Measurements from ENCODE around the gene ACBD7. TPM values are rescaled to one million over a fixed set of nuclear protein-coding genes. Genes with fewer than 3 reads are reported as not detected.

The ACBD7 gene
- total RNA-seq, 1 experiment from 2014 or later: 0.63 TPM

DNA sequence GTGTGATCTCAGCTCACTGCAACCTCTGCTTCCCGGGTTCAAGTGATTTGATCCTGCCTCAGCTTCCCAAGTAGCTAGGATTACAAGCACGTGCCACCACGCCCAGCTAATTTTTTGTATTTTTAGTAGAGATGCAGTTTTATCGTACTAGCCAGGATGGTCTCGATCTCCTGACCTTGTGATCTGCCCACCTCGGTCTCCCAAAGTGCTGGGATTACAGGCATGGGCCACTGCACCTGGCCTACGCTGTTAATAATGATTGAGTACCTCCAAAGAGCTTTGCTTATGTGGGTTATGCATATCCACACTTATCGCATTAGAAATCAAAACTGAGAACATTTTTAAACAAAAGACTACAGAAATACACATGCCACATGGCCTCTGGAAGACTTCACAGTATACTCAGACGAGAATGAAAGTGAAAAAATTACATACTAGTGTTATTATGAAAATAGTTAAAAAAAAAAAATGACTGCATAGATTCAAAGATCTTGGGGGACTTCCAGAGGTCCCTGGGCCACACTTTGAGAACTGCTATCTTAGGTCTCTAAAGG lies 34.0 kb upstream of the ACBD7 start:
- ChIA-PET POLR2A (interaction anchor here (0.8 to 1.7 kb wide), 2 partner anchors 45 to 244 kb away, joined by 4 to 18 read pairs; partner anchors contain the start of genes NMT2 and SUV39H2), CTCF (interaction anchor here (0.6 to 3.8 kb wide), 3 partner anchors 16 to 510 kb away, joined by 3 to 17 read pairs (median 4); no protein-coding TSS in a partner anchor)
- H3K4me3 Mint-ChIP-seq (ENCODE audit: unreplicated experiment): no peak overlapping the region
- peaks cover 18% of the 10 kb centered on the region for H3K36me3 Mint-ChIP-seq (ENCODE audit: insufficient read depth, unreplicated experiment)
- TF ChIP-seq, protein P1, sequence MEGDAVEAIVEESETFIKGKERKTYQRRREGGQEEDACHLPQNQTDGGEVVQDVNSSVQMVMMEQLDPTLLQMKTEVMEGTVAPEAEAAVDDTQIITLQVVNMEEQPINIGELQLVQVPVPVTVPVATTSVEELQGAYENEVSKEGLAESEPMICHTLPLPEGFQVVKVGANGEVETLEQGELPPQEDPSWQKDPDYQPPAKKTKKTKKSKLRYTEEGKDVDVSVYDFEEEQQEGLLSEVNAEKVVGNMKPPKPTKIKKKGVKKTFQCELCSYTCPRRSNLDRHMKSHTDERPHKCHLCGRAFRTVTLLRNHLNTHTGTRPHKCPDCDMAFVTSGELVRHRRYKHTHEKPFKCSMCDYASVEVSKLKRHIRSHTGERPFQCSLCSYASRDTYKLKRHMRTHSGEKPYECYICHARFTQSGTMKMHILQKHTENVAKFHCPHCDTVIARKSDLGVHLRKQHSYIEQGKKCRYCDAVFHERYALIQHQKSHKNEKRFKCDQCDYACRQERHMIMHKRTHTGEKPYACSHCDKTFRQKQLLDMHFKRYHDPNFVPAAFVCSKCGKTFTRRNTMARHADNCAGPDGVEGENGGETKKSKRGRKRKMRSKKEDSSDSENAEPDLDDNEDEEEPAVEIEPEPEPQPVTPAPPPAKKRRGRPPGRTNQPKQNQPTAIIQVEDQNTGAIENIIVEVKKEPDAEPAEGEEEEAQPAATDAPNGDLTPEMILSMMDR (IDR thresholded peaks at IDR 0.05; ENCODE audit: unreplicated experiment): no peak
- no peak overlapping the region for H3K27ac Mint-ChIP-seq (ENCODE audit: low read depth, unreplicated experiment)
- intact Hi-C loops (cut with micrococcal nuclease): no loop called here
- no peaks in the 10 kb centered on the region for H3K9me3 Mint-ChIP-seq (ENCODE audit: unreplicated experiment)
- peaks cover 6% of the 10 kb centered on the region for H3K4me1 Mint-ChIP-seq (ENCODE audit: insufficient read depth, unreplicated experiment)
- DNase-seq (ENCODE audit: unreplicated experiment): no peak
- H3K27me3 Mint-ChIP-seq (ENCODE audit: insufficient read depth, unreplicated experiment): no peaks in the 10 kb centered on the region
- no TSS peak for BruUV-seq (replicated peaks)

DNA sequence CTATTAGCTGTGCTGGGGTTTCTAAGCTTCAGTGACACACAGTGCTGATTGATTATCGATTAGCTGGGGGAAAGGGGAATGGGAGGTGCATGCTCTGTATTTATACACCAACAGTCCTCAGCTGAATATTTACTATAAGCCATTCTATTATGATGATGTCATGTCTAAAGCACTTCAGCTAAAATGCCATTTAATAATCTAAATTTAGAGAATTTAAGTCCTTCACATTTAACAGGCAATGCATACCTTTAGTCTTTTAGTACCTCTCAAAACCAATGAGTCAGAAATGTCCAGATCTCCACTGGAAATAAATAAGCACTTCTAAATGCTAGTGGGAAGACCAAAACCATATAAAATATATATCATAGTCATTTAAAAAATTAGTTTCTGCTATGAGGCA lies 33.1 kb upstream of the ACBD7 start:
- peaks cover 6% of the 10 kb centered on the region for H3K4me1 Mint-ChIP-seq (ENCODE audit: insufficient read depth, unreplicated experiment)
- no peak overlapping the region for H3K4me3 Mint-ChIP-seq (ENCODE audit: unreplicated experiment)
- TF ChIP-seq, protein P1 (IDR thresholded peaks at IDR 0.05; ENCODE audit: unreplicated experiment): no peak
- no TSS peak for BruUV-seq (replicated peaks)
- ChIA-PET CTCF (interaction anchor here (3.8 kb wide), 1 partner anchor 15 kb away, joined by 17 read pairs; no protein-coding TSS in a partner anchor), POLR2A (interaction anchor here (0.5 to 1.0 kb wide), 2 partner anchors 20 to 24 kb away, joined by 3 read pairs; no protein-coding TSS in a partner anchor)
- intact Hi-C loops (cut with micrococcal nuclease): no loop called here
- H3K9me3 Mint-ChIP-seq (ENCODE audit: unreplicated experiment): no peaks in the 10 kb centered on the region
- no peak overlapping the region for H3K27ac Mint-ChIP-seq (ENCODE audit: low read depth, unreplicated experiment)
- no peak for DNase-seq (ENCODE audit: unreplicated experiment)
- H3K27me3 Mint-ChIP-seq (ENCODE audit: insufficient read depth, unreplicated experiment): no peaks in the 10 kb centered on the region
- H3K36me3 Mint-ChIP-seq (ENCODE audit: insufficient read depth, unreplicated experiment): peaks cover 17% of the 10 kb centered on the region

DNA sequence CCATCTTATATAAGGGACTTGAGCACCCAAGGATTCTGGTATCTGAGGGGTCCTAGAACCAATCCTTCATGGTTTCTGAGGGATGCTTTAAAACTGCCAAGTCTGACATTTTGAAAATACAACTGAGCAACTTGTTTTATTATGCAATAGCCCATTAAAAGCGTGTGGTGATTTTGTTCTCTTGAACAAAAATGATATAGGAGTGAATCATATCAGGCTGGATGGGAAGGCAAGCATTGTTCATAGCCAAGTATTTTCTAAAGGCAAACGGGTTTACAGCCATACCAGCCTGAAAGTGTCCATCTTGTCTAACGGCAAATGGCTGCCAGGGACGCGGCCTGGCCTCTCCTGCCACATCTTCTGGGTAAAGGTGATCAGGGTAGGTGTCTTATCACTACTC lies 31.9 kb upstream of the ACBD7 start:
- no peaks in the 10 kb centered on the region for H3K9me3 Mint-ChIP-seq (ENCODE audit: unreplicated experiment)
- DNase-seq (ENCODE audit: unreplicated experiment): peak; percentile 46
- H3K27me3 Mint-ChIP-seq (ENCODE audit: insufficient read depth, unreplicated experiment): no peaks in the 10 kb centered on the region
- intact Hi-C loops (cut with micrococcal nuclease): no loop called here
- BruUV-seq (replicated peaks): no TSS peak
- ChIA-PET POLR2A (interaction anchor here (1.5 kb wide), 1 partner anchor 22 kb away, joined by 7 read pairs; the partner anchor contains the start of gene RPP38), CTCF (interaction anchor here (3.8 kb wide), 1 partner anchor 14 kb away, joined by 17 read pairs; no protein-coding TSS in a partner anchor)
- peaks cover 17% of the 10 kb centered on the region for H3K36me3 Mint-ChIP-seq (ENCODE audit: insufficient read depth, unreplicated experiment)
- TF ChIP-seq, protein P1 (IDR thresholded peaks at IDR 0.05; ENCODE audit: unreplicated experiment): no peak
- no peak overlapping the region for H3K4me3 Mint-ChIP-seq (ENCODE audit: unreplicated experiment)
- peaks cover 6% of the 10 kb centered on the region for H3K4me1 Mint-ChIP-seq (ENCODE audit: insufficient read depth, unreplicated experiment)
- H3K27ac Mint-ChIP-seq (ENCODE audit: low read depth, unreplicated experiment): no peak overlapping the region

DNA sequence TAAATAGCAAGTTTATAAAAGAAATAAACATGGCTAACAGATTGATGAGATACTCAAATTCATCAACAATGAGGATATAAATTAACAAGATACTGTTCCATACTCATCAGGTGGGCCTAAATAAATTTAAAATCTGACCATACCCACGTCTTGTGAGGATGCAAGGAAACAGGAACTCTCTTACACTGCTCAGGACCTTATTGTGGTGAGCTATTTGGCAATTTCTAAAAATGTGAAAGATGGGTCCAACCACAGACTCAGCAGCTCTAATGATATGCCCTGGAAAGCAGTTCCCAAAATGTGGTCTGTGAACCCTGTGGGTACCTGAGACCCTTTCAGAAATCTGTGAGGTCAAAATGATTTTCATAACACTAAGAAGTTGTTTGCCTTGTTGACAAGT lies 30.0 kb upstream of the ACBD7 start:
- H3K4me1 Mint-ChIP-seq (ENCODE audit: insufficient read depth, unreplicated experiment): no peaks in the 10 kb centered on the region
- peaks cover 2% of the 10 kb centered on the region for H3K36me3 Mint-ChIP-seq (ENCODE audit: insufficient read depth, unreplicated experiment)
- intact Hi-C loops (cut with micrococcal nuclease): no loop called here
- no peaks in the 10 kb centered on the region for H3K9me3 Mint-ChIP-seq (ENCODE audit: unreplicated experiment)
- no TSS peak for BruUV-seq (replicated peaks)
- ChIA-PET POLR2A (no interaction called here), CTCF (interaction anchor here (1.4 kb wide), 1 partner anchor 12 kb away, joined by 3 read pairs; no protein-coding TSS in a partner anchor)
- no peak overlapping the region for H3K4me3 Mint-ChIP-seq (ENCODE audit: unreplicated experiment)
- H3K27ac Mint-ChIP-seq (ENCODE audit: low read depth, unreplicated experiment): no peak overlapping the region
- H3K27me3 Mint-ChIP-seq (ENCODE audit: insufficient read depth, unreplicated experiment): no peaks in the 10 kb centered on the region
- TF ChIP-seq, protein P1 (IDR thresholded peaks at IDR 0.05; ENCODE audit: unreplicated experiment): no peak
- DNase-seq (ENCODE audit: unreplicated experiment): no peak
